Fibroblast of lung (primary cell): ENCODE data around the gene WBP4. TPM values are rescaled to one million over a fixed set of nuclear protein-coding genes. Genes with fewer than 3 reads are reported as not detected.
A peak's percentile ranks its signal among the peaks of the same experiment; 100 is the strongest.

ENCODE experiments used
- DNase-seq, 2 donors: peaks; one replicate each; pipeline versions ENCODE4 v3.0.0 to v3.0.0-alpha.2; 2010; ENCODE audit warnings: low read depth in 2 of 2
- H2AFZ ChIP-seq: 2 replicates; pipeline ENCODE4 v1.5.1; 2012; ENCODE audit warnings: low read length, control low read depth, inconsistent platforms
- H3K27ac ChIP-seq: 2 replicates; pipeline ENCODE4 v1.5.1; 2011; ENCODE audit warnings: low read length, control low read depth; ENCODE audit not compliant: insufficient read depth
- H3K27me3 ChIP-seq: 2 replicates; pipeline ENCODE4 v1.5.1; 2011; ENCODE audit warnings: mild to moderate bottlenecking, low read length; ENCODE audit not compliant: control insufficient read depth, insufficient read depth
- H3K36me3 ChIP-seq: 2 replicates; pipeline ENCODE4 v1.5.1; 2011; ENCODE audit warnings: low read length; ENCODE audit not compliant: control insufficient read depth, insufficient read depth
- H3K4me1 ChIP-seq: 2 replicates; pipeline ENCODE4 v1.5.1; 2011; ENCODE audit warnings: low read length; ENCODE audit not compliant: control insufficient read depth, insufficient read depth; ENCODE audit errors: extremely low read depth
- H3K4me2 ChIP-seq: 2 replicates; pipeline ENCODE4 v1.5.1; 2011; ENCODE audit warnings: low read length, control low read depth; ENCODE audit not compliant: insufficient read depth; ENCODE audit errors: extremely low read depth
- H3K4me3 ChIP-seq, 4 experiments: fragments of 200-600 bp in 1 of 4; sonication (generic) in 1 of 4; replicated peaks in 1 of 4; 2 replicates each; pipeline ENCODE4 v1.5.1; 2011 to 2016; ENCODE audit warnings: low read length in 4 of 4, low read depth in 3 of 4, mild to moderate bottlenecking in 3 of 4, control low read depth in 2 of 4, inconsistent platforms in 1 of 4, mixed read lengths in 1 of 4; ENCODE audit not compliant: insufficient read depth in 1 of 4; ENCODE audit errors: control extremely low read depth in 1 of 4
- H3K79me2 ChIP-seq: 2 replicates; pipeline ENCODE4 v1.5.1; 2012; ENCODE audit warnings: mild to moderate bottlenecking, low read length, inconsistent platforms; ENCODE audit not compliant: control insufficient read depth, insufficient read depth
- H3K9ac ChIP-seq: 2 replicates; pipeline ENCODE4 v1.5.1; 2011; ENCODE audit warnings: mild to moderate bottlenecking, low read length, control low read depth; ENCODE audit not compliant: insufficient read depth
- H3K9me3 ChIP-seq: 2 replicates; pipeline ENCODE4 v1.5.1; 2012; ENCODE audit warnings: low read depth, low read length; ENCODE audit not compliant: control insufficient read depth, insufficient read depth
- H4K20me1 ChIP-seq: 2 replicates; pipeline ENCODE4 v1.5.1; 2011; ENCODE audit warnings: low read length; ENCODE audit not compliant: control insufficient read depth, insufficient read depth; ENCODE audit errors: extremely low read depth
- EZH2 ChIP-seq: IDR thresholded peaks from 2 replicates; pipeline ENCODE4 v1.5.1; 2012; ENCODE audit warnings: low read length, control low read depth, mild to moderate bottlenecking; ENCODE audit errors: missing control alignments
- polyA plus RNA-seq, 2 donors: library from polyadenylated mRNA; depleted of rRNA in 1 of 2; stranded (reverse) in 1 of 2; unstranded in 1 of 2; fragments of >200 nt; gene quantifications; 2 replicates each; pipeline ENCODE4 v1.2.1, GENCODE V29; 2011 to 2012; ENCODE audit warnings: missing spikeins in 1 of 2
- total RNA-seq: library from RNA; depleted of rRNA; stranded (reverse); fragments of >200 nt; gene quantifications from 2 replicates; pipeline ENCODE4 v1.2.1, GENCODE V29; 2014
- TF ChIP-seq, protein P1 (sequence below), 2 donors: IDR thresholded peaks in 1 of 2; conservative IDR thresholded peaks in 1 of 2; 1 replicate in 1 of 2; 2 replicates in 1 of 2; pipeline ENCODE4 v1.5.1; 2011 to 2012; ENCODE audit warnings: low read length in 2 of 2, control low read depth in 1 of 2, inconsistent platforms in 1 of 2, low read depth in 1 of 2, mild to moderate bottlenecking in 1 of 2

Gene WBP4
- total and polyA plus RNA-seq, 2 donors (not counting 1 experiment from before 2014, with no cell fraction given) = 13.7 to 17.7 TPM

DNA sequence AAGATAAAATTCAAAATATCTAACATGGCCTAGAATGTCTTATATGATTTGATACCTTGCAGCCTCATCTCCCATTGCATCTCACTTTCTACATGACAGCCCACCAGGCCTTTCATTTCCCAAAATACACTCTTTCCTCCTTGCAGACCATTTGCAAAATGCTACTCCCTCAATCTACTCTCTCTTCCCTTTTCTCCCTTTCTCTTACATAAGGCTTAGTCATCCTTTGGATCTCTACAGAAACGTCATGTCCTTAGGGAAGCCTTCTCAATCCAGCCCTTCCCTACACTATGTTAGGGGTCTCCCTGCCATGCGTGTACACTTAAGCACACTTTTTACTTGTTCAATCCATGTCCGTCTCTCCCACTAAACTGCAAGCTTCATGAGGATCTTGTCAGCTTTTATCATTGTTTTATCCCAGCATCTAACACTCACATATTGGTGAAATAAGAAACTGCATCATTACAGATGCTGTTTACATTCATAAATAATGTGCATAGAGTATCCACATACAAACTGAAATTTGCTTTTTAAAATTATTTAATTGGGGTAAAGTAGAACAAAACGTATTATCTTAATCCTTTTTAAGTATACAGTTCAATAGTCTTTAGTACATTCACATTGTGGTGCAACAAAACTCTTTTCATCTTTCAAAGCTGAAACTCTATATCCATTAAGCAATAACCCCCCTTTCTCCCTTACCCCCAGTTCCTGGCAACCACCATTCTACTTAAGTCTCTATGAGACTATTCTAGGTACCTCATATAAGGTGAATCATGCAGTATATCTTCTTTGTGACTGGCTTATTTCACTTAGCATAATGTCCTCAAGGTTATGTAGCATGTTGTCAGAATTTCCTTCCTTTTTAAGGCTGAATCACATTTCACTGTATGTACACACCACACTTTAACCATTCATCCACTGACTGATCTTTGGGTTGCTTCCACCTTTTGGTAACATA, 11.5 kb upstream of the WBP4 start:
- no peaks in the 10 kb centered on the region for H3K9me3 ChIP-seq
- no peaks in the 10 kb centered on the region for H3K27me3 ChIP-seq
- H3K36me3 ChIP-seq = no peaks in the 10 kb centered on the region
- DNase-seq = no peak
- H3K9ac ChIP-seq = no peak overlapping the region
- H3K4me2 ChIP-seq = no peak overlapping the region
- no peaks in the 10 kb centered on the region for H4K20me1 ChIP-seq
- H3K4me1 ChIP-seq = peaks cover 3% of the 10 kb centered on the region
- TF ChIP-seq EZH2 = no peak
- TF ChIP-seq, protein P1, sequence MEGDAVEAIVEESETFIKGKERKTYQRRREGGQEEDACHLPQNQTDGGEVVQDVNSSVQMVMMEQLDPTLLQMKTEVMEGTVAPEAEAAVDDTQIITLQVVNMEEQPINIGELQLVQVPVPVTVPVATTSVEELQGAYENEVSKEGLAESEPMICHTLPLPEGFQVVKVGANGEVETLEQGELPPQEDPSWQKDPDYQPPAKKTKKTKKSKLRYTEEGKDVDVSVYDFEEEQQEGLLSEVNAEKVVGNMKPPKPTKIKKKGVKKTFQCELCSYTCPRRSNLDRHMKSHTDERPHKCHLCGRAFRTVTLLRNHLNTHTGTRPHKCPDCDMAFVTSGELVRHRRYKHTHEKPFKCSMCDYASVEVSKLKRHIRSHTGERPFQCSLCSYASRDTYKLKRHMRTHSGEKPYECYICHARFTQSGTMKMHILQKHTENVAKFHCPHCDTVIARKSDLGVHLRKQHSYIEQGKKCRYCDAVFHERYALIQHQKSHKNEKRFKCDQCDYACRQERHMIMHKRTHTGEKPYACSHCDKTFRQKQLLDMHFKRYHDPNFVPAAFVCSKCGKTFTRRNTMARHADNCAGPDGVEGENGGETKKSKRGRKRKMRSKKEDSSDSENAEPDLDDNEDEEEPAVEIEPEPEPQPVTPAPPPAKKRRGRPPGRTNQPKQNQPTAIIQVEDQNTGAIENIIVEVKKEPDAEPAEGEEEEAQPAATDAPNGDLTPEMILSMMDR (conservative IDR thresholded peaks at IDR 0.05 in 1 of 2, IDR thresholded peaks at IDR 0.05 in 1 of 2; ENCODE audit: low read depth in 1 of 2, low read length in 2 of 2) = no peak
- peaks cover 44% of the 10 kb centered on the region for H3K79me2 ChIP-seq
- no peak overlapping the region for H3K27ac ChIP-seq
- no peak overlapping the region for H2AFZ ChIP-seq
- no peak overlapping the region for H3K4me3 ChIP-seq

DNA sequence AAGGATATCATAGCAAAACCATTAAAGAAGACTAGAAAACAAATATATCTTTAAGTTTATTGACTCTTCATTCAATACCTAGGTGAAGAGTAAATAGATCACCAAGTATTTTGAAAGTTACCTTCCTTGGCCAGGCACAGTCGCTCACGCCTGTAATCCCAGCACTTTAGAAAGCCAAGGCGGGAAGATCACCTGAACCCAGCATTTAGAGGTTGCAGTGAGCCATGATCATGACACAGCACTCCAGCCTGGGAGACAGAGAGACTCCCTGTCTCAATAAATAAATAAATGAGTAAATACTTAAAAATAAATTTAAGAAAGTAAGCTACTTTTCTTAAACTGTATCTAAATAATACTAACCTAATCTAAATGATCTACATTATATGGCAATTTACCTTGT, 8.9 kb upstream of the WBP4 start:
- H3K4me3 ChIP-seq = no peak overlapping the region
- H3K9me3 ChIP-seq = no peaks in the 10 kb centered on the region
- H4K20me1 ChIP-seq = no peaks in the 10 kb centered on the region
- H3K79me2 ChIP-seq = peaks cover 70% of the 10 kb centered on the region
- no peak overlapping the region for H3K4me2 ChIP-seq
- H3K4me1 ChIP-seq = peaks cover 3% of the 10 kb centered on the region
- no peak overlapping the region for H3K9ac ChIP-seq
- H3K36me3 ChIP-seq = no peaks in the 10 kb centered on the region
- no peaks in the 10 kb centered on the region for H3K27me3 ChIP-seq
- TF ChIP-seq, protein P1 (conservative IDR thresholded peaks at IDR 0.05 in 1 of 2, IDR thresholded peaks at IDR 0.05 in 1 of 2; ENCODE audit: low read depth in 1 of 2, low read length in 2 of 2) = no peak
- no peak for TF ChIP-seq EZH2
- no peak overlapping the region for H3K27ac ChIP-seq
- no peak overlapping the region for H2AFZ ChIP-seq
- DNase-seq = no peak

DNA sequence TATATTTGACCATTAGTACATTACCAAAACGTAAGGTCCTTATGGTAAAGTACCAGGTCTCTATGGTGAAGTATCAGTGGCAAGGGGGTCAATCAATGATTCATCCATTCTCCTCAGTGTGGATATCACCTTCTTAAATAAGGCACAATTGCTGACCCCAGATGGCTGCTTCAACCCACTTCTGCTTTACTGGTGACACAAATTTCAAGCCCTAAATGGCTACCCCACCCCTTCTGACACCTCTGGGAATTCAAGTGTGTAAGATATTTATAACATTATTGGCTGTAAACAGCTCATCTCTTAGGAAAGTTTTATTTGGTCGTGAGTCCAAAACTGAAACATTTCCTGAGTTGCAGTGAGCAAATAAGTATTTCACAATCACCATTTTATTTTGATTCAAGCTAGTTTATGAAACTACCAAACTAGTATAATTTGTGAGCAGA, 7.9 kb upstream of the WBP4 start:
- TF ChIP-seq, protein P1 (conservative IDR thresholded peaks at IDR 0.05 in 1 of 2, IDR thresholded peaks at IDR 0.05 in 1 of 2; ENCODE audit: low read depth in 1 of 2, low read length in 2 of 2) = no peak
- no peak for TF ChIP-seq EZH2
- peak in 1 of 2 donors; percentile 63 for DNase-seq
- no peak overlapping the region for H3K9ac ChIP-seq
- peak overlapping the region in 3 of 4 experiments; percentile 20 to 38 (median 29) for H3K4me3 ChIP-seq
- no peaks in the 10 kb centered on the region for H3K9me3 ChIP-seq
- no peaks in the 10 kb centered on the region for H3K27me3 ChIP-seq
- peak overlapping the region; percentile 42 for H2AFZ ChIP-seq
- H4K20me1 ChIP-seq = no peaks in the 10 kb centered on the region
- peak overlapping the region; percentile 90 for H3K4me2 ChIP-seq
- peaks cover 5% of the 10 kb centered on the region for H3K4me1 ChIP-seq
- H3K27ac ChIP-seq = peak overlapping the region; percentile 56
- no peaks in the 10 kb centered on the region for H3K36me3 ChIP-seq
- peaks cover 79% of the 10 kb centered on the region for H3K79me2 ChIP-seq
